Kidney capillary endothelial cell (primary cell): Measurements from ENCODE around the gene CRY2.
"Not testable (repeated sequence)": the region's sequence is repeated elsewhere in the genome, so short reads cannot be mapped to it uniquely, and the experiment has no call there.

ENCODE experiments used
- DNase-seq: peaks from one replicate; pipeline ENCODE4 v3.0.0-alpha.2; 2018; ENCODE audit warnings: low spot score

The CRY2 gene

GRCh38 chr11:45811571-45812290, 35.5 kb upstream of the CRY2 start:
- DNase-seq, result no peak

- DNase-seq, result no peak
Observed at GRCh38 chr11:45812581-45813548, 34.4 kb upstream of the CRY2 start.

- DNase-seq, result no peak
Observed at GRCh38 chr11:45815747-45816146, 31.5 kb upstream of the CRY2 start.

GRCh38 chr11:45816614-45817013, 30.7 kb upstream of the CRY2 start:
- DNase-seq, result no peak

- no peak for DNase-seq
Observed at GRCh38 chr11:45817191-45817590, 30.1 kb upstream of the CRY2 start.

GRCh38 chr11:45818961-45819605, 28.2 kb upstream of the CRY2 start:
- no peak for DNase-seq

- DNase-seq, result no peak
Observed at GRCh38 chr11:45820211-45820857, 26.9 kb upstream of the CRY2 start.

GRCh38 chr11:45826492-45826891, 20.8 kb upstream of the CRY2 start:
- not testable (repeated sequence) for DNase-seq

- no peak for DNase-seq
Observed at GRCh38 chr11:45827123-45827522, 20.2 kb upstream of the CRY2 start.

GRCh38 chr11:45828996-45829395, 18.3 kb upstream of the CRY2 start:
- no peak for DNase-seq

- no peak for DNase-seq
Observed at GRCh38 chr11:45830596-45830995, 16.7 kb upstream of the CRY2 start.

GRCh38 chr11:45832811-45833441, 14.3 kb upstream of the CRY2 start:
- DNase-seq, result no peak

GRCh38 chr11:45833761-45834160, 13.5 kb upstream of the CRY2 start:
- no peak for DNase-seq

- no peak for DNase-seq
Observed at GRCh38 chr11:45834298-45834756, 12.9 kb upstream of the CRY2 start.

GRCh38 chr11:45839204-45839603, 8.1 kb upstream of the CRY2 start:
- DNase-seq, result no peak

- not testable (repeated sequence) for DNase-seq
Observed at GRCh38 chr11:45840251-45840650, 7.0 kb upstream of the CRY2 start.

- DNase-seq, result peak; percentile 70
Observed at GRCh38 chr11:45843158-45843924, 3.9 kb upstream of the CRY2 start.

- no peak for DNase-seq
Observed at GRCh38 chr11:45844822-45845578, 2.3 kb upstream of the CRY2 start.

GRCh38 chr11:45846174-45846675, 1.1 kb upstream of the CRY2 start:
- DNase-seq, result no peak

- peak; percentile 51 for DNase-seq
Observed at GRCh38 chr11:45847911-45848316, 639 bp downstream of the CRY2 start.
